ENCODE measurements around the gene DOCK10. TPM values are rescaled to one million over a fixed set of nuclear protein-coding genes. Genes with fewer than 3 reads are reported as not detected.
A peak's percentile ranks its signal among the peaks of the same experiment; 100 is the strongest.

The DOCK10 gene
- total and polyA plus RNA-seq, 10 of the 15 experiments (the other 5 are each of a cell fraction or from before 2014, with no cell fraction given): 16.9 to 120 (median 85.5) TPM

GRCh38 chr2:225025917-225026571 is 16.2 kb downstream of the DOCK10 start:
- intact Hi-C loops (cut with micrococcal nuclease; ENCODE audit: unreplicated experiment): no loop called here

More at GRCh38 chr2:225025917-225026571, 16.2 kb downstream of the DOCK10 start:
- Histone ChIP-seq H3K4me2 (ENCODE audit: control insufficient read depth, insufficient read depth) (peak overlapping the region; percentile 63; the same call in 1 of the 2 replicates), H3K4me1 (ENCODE audit: control insufficient read depth, insufficient read depth, low read length) (peaks cover 5% of the 10 kb centered on the region; the same call in 1 of the 2 replicates), H3K36me3 (ENCODE audit: control insufficient read depth in 2 of 2, insufficient read depth in 2 of 2, low read length in 1 of 2) (peaks cover 0 to 3% of the 10 kb centered on the region in 2 experiments; a peak in 2 of 4 replicates), H3K9ac (ENCODE audit: control insufficient read depth, insufficient read depth, low read length) (no peak overlapping the region), H3K27me3 (replicated peaks in 1 of 2; ENCODE audit: control insufficient read depth in 2 of 2, insufficient read depth in 2 of 2, low read length in 1 of 2) (no peaks in the 10 kb centered on the region), H4K20me1 (ENCODE audit: control insufficient read depth, insufficient read depth) (no peaks in the 10 kb centered on the region), H3K27ac (ENCODE audit: control insufficient read depth, insufficient read depth) (0 out of 2 replicates have a peak overlapping the region, but pooled peaks have one; percentile 1), H3K9me3 (replicated peaks; ENCODE audit: control insufficient read depth, insufficient read depth, low read length) (no peaks in the 10 kb centered on the region; the same call in 2 of the 3 replicates), H2AFZ (ENCODE audit: control insufficient read depth, low read depth, low read length) (no peak overlapping the region), H3K4me3 (no peak overlapping the region), H3K79me2 (ENCODE audit: control insufficient read depth, insufficient read depth, low read length) (peaks cover 67% of the 10 kb centered on the region)
- ChIA-PET SMC1A (ENCODE audit: uncharacterized antibody, unreplicated experiment) (interaction anchor here (0.8 to 1.9 kb wide), 13 partner anchors 8 to 80 kb away, joined by 3 to 12 read pairs (median 3); no protein-coding TSS in a partner anchor), POLR2A (interaction anchor here (0.6 to 2.5 kb wide), 4 partner anchors 12 to 1879 kb away, joined by 4 to 9 read pairs (median 4); no protein-coding TSS in a partner anchor), RAD21 (ENCODE audit: unreplicated experiment) (no interaction called here), CTCF (interaction anchor here (1.0 to 1.7 kb wide), 4 partner anchors 8 to 17 kb away, joined by 4 to 6 read pairs (median 4); no protein-coding TSS in a partner anchor)
- DNase-seq (ENCODE audit: low read depth, low spot score) (no peak), FAIRE-seq (no peak), ATAC-seq (peak; percentile 69)
- 19% methylated on average over 2 of the region's 2 CpGs for WGBS (ENCODE audit: insufficient coverage, insufficient replicate concordance, low lambda C conversion rate, missing lambda C conversion rate)
- TF ChIP-seq HDAC6 (IDR thresholded peaks at IDR 0.05; ENCODE audit: unreplicated experiment) (no peak), E4F1 (IDR thresholded peaks at IDR 0.05; ENCODE audit: borderline replicate concordance, partially characterized antibody) (no peak), JUNB (IDR thresholded peaks at IDR 0.05) (no peak), SMARCA5 (IDR thresholded peaks at IDR 0.05) (no peak), SPI1 (IDR thresholded peaks at IDR 0.05; ENCODE audit: borderline replicate concordance, insufficient read depth, low read depth, low read length) (peak; percentile 44; the same call in 1 of the 2 replicates)
- in situ Hi-C loops (cut with MboI): no loop called here
- no TSS peak for BruUV-seq (replicated peaks)
